Smooth muscle cell (in vitro differentiated cells): ENCODE measurements around the gene WBP11. TPM values are rescaled to one million over a fixed set of nuclear protein-coding genes. Genes with fewer than 3 reads are reported as not detected.

Source experiments
- DNase-seq: peaks from one replicate; lab custom pipeline; 2025; ENCODE audit not compliant: unreplicated experiment; lab: John Stamatoyannopoulos, UW
- H2AFZ ChIP-seq: fragments of 200-600 bp; sonication (generic); 2 replicates; pipeline ENCODE4 v1.6.0; 2016; ENCODE audit warnings: antibody characterized with exemption, low read depth, mild to moderate bottlenecking
- H3F3A ChIP-seq: fragments of 200-600 bp; sonication (generic); 2 replicates; pipeline ENCODE4 v1.6.0; 2017; ENCODE audit warnings: antibody characterized with exemption, low read depth
- H3K27ac ChIP-seq: fragments of 200-600 bp; sonication (generic); 2 replicates; pipeline ENCODE4 v1.5.1; 2016; ENCODE audit warnings: low read depth, mild to moderate bottlenecking
- H3K27me3 ChIP-seq: fragments of 200-600 bp; sonication (generic); 2 replicates; pipeline ENCODE4 v1.6.1; 2016; ENCODE audit warnings: low read depth, mild to moderate bottlenecking
- H3K36me3 ChIP-seq: fragments of 200-600 bp; sonication (generic); 2 replicates; pipeline ENCODE4 v1.5.1; 2016; ENCODE audit warnings: low read depth
- H3K4me1 ChIP-seq: fragments of 200-600 bp; sonication (generic); 2 replicates; pipeline ENCODE4 v1.5.1; 2016; ENCODE audit warnings: low read depth
- H3K4me2 ChIP-seq: fragments of 200-600 bp; sonication (generic); 2 replicates; pipeline ENCODE4 v1.6.0; 2016; ENCODE audit warnings: mild to moderate bottlenecking
- H3K4me3 ChIP-seq: fragments of 200-600 bp; sonication (generic); 2 replicates; pipeline ENCODE4 v1.5.1; 2016; ENCODE audit warnings: mild to moderate bottlenecking
- H3K79me2 ChIP-seq: fragments of 200-600 bp; sonication (generic); 2 replicates; pipeline ENCODE4 v1.6.0; 2016; ENCODE audit warnings: low read depth, mild to moderate bottlenecking
- H3K9ac ChIP-seq: fragments of 200-600 bp; sonication (generic); 2 replicates; pipeline ENCODE4 v1.6.0; 2016; ENCODE audit warnings: low read depth
- H3K9me3 ChIP-seq: fragments of 200-600 bp; sonication (generic); replicated peaks from 2 replicates; pipeline ENCODE4 v1.5.1; 2016; ENCODE audit warnings: low read depth
- H4K20me1 ChIP-seq: fragments of 200-600 bp; sonication (generic); 2 replicates; pipeline ENCODE4 v1.6.0; 2016; ENCODE audit warnings: low read depth
- WGBS: methylation state at CpG from one replicate; pipeline ENCODE4 v1.1.7; 2016; ENCODE audit warnings: low lambda C conversion rate; 5-methylcytosine and 5-hydroxymethylcytosine counted together
- polyA plus RNA-seq: library from polyadenylated mRNA; unstranded; fragments of >200 nt; fragmentation: Nextera tagmentation; extraction: Ambion mirVana; gene quantifications from 2 replicates; pipeline ENCODE4 v1.2.1, GENCODE V29; 2016
- total RNA-seq: library from RNA; depleted of rRNA; stranded (reverse); fragments of >200 nt; gene quantifications from 2 replicates; pipeline ENCODE4 v1.2.3, GENCODE V29; 2014
- TF ChIP-seq, protein P1 (sequence below): fragments of 200-600 bp; sonication (generic); IDR thresholded peaks from 2 replicates; pipeline ENCODE4 v1.5.1; 2017; ENCODE audit warnings: borderline replicate concordance, mild to moderate bottlenecking, antibody characterized with exemption; ENCODE audit not compliant: insufficient read depth, poor library complexity, severe bottlenecking

The WBP11 gene
- total and polyA plus RNA-seq, 2 experiments from 2014 or later = 20.6 to 55.7 TPM

DNA sequence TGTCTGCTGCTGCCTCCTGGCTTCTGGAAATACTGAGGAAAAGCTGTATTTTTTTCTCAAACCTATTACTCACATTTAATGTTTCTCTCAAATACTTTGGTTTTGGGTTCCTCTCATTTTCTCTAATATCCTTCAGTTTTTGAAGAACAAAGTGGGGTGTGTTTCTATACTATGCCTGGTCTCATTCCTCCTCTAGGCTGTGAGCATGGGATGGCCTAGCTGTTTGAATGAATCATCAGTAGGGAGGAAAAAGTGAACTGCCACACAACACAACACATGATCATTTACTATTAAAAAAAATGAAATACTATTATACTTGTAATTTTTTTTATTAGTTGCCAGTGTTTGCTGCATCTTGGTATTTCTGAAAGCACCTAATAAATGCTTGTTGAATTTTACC, 22.0 kb upstream of the WBP11 start:
- H4K20me1 ChIP-seq = no peaks in the 10 kb centered on the region
- peaks cover 19% of the 10 kb centered on the region for H3F3A ChIP-seq
- H3K27me3 ChIP-seq = no peaks in the 10 kb centered on the region
- no peaks in the 10 kb centered on the region for H3K36me3 ChIP-seq
- H3K4me1 ChIP-seq = peaks cover 14% of the 10 kb centered on the region
- peak overlapping the region; percentile 35 for H3K4me2 ChIP-seq
- TF ChIP-seq, protein P1, sequence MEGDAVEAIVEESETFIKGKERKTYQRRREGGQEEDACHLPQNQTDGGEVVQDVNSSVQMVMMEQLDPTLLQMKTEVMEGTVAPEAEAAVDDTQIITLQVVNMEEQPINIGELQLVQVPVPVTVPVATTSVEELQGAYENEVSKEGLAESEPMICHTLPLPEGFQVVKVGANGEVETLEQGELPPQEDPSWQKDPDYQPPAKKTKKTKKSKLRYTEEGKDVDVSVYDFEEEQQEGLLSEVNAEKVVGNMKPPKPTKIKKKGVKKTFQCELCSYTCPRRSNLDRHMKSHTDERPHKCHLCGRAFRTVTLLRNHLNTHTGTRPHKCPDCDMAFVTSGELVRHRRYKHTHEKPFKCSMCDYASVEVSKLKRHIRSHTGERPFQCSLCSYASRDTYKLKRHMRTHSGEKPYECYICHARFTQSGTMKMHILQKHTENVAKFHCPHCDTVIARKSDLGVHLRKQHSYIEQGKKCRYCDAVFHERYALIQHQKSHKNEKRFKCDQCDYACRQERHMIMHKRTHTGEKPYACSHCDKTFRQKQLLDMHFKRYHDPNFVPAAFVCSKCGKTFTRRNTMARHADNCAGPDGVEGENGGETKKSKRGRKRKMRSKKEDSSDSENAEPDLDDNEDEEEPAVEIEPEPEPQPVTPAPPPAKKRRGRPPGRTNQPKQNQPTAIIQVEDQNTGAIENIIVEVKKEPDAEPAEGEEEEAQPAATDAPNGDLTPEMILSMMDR = no peak
- no peak for DNase-seq
- H3K4me3 ChIP-seq = no peak overlapping the region
- peak overlapping the region; percentile 55 for H3K9ac ChIP-seq
- peaks cover 7% of the 10 kb centered on the region for H3K79me2 ChIP-seq
- peak overlapping the region; percentile 81 for H2AFZ ChIP-seq
- no peaks in the 10 kb centered on the region for H3K9me3 ChIP-seq
- H3K27ac ChIP-seq = peak overlapping the region; percentile 92

DNA sequence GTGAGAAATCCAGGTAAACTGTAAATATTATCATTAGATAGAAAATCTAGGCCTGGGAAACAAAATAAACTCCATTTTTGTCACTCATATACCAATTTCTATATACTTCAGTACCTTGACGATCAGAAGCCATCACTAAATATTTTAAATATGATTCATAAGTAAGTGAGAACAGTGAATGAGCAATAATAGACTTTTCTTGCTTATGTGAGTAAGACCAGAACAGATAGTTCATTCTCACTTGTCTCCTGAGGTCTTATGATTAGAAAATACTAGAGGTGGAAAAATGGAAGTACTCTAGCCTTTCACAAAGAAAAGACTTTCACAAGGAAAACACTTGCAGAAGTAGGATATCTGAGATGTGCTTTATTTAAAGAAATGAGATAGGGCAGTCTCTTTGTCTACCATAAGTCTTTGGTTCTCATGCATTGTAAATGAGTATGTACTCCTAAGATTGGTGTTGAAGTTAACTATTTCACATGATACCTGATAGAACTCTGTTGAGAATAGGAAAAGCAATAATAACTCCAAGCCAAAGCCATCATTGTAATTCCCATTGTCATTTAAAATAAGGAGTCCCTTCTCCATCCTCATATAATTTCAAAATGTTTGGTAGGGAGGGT, 20.8 kb upstream of the WBP11 start:
- peak overlapping the region; percentile 92 for H3K27ac ChIP-seq
- WGBS = 48% methylated on average over 1 of the region's 1 CpG
- H3F3A ChIP-seq = peaks cover 19% of the 10 kb centered on the region

DNA sequence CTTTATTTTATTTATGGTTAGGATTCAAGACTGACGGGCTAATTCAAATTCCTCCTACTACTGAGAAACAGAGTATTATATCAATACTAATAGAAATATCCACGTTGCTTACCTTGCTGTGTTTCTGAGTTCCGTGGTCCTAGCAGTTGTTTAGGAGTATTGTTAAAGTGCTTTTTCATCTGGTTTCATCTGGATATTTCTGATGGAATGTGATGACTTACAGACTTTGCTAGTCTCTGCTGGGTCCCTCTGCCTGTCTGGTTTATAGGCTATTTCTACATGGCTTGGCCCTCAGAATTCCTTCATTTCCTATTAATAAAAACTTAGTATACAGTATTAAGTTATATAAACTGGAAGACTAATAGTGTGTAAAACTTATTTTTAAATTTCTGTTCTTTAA, 10.7 kb upstream of the WBP11 start, which contains the start of gene SMCO3:
TSS of gene SMCO3 (minus strand) at position 169 of the 400 bp plus-strand sequence. CDS start 7,502 bp downstream, outside the sequence.
- no peaks in the 10 kb centered on the region for H4K20me1 ChIP-seq
- TF ChIP-seq, protein P1 = no peak

More for the DNA sequence above, 20.8 kb upstream of the WBP11 start:
- peaks cover 7% of the 10 kb centered on the region for H3K79me2 ChIP-seq
- H2AFZ ChIP-seq = no peak overlapping the region
- no peaks in the 10 kb centered on the region for H4K20me1 ChIP-seq
- peak overlapping the region; percentile 30 for H3K9ac ChIP-seq
- no peaks in the 10 kb centered on the region for H3K27me3 ChIP-seq
- TF ChIP-seq, protein P1 = no peak
- H3K4me2 ChIP-seq = no peak overlapping the region
- H3K4me3 ChIP-seq = no peak overlapping the region
- no peak for DNase-seq
- no peaks in the 10 kb centered on the region for H3K36me3 ChIP-seq
- H3K9me3 ChIP-seq = no peaks in the 10 kb centered on the region
- H3K4me1 ChIP-seq = peaks cover 14% of the 10 kb centered on the region

DNA sequence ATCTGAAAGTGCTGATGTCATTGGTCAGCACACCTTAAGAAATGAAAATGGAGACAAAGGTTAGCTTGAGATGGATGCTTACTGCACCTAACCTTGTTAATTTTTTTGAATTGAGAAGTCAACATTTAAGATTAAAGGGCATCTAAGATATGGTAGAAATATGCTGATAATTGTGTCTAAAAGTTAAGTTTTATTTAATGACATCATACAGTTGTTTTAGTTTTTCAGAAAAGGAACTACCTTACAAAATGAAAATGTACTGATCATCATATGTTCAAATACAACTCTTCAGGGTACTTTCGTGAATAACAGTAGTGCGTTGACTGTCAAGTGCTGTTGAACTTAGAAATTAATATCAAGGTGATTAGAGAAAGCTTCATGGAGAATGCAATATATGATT, 8.2 kb upstream of the WBP11 start:
- Histone ChIP-seq H3K27me3 (no peaks in the 10 kb centered on the region), H3K4me1 (no peaks in the 10 kb centered on the region), H4K20me1 (no peaks in the 10 kb centered on the region), H3K79me2 (peaks cover 2% of the 10 kb centered on the region), H3K9me3 (no peaks in the 10 kb centered on the region), H3K27ac (no peak overlapping the region), H3K9ac (no peak overlapping the region), H3K4me2 (no peak overlapping the region), H3F3A (no peaks in the 10 kb centered on the region), H3K36me3 (no peaks in the 10 kb centered on the region), H3K4me3 (no peak overlapping the region), H2AFZ (no peak overlapping the region)
- WGBS = 99% methylated on average over 2 of the region's 2 CpGs
- TF ChIP-seq, protein P1 = no peak
- DNase-seq = no peak

More for the DNA sequence above, 10.7 kb upstream of the WBP11 start, which contains the start of gene SMCO3:
- H2AFZ ChIP-seq = peak within 1 kb of the TSS; percentile 62
- no peaks in the 10 kb centered on the region for H3F3A ChIP-seq
- no peak within 1 kb of the TSS for H3K9ac ChIP-seq
- H3K4me3 ChIP-seq = peak within 1 kb of the TSS; percentile 23
- H3K36me3 ChIP-seq = no peaks in the 10 kb centered on the region
- DNase-seq = no peak
- no peaks in the 10 kb centered on the region for H3K4me1 ChIP-seq
- no peaks in the 10 kb centered on the region for H3K9me3 ChIP-seq
- peaks cover 2% of the 10 kb centered on the region for H3K79me2 ChIP-seq
- H3K4me2 ChIP-seq = peak within 1 kb of the TSS; percentile 53
- H3K27ac ChIP-seq = no peak within 1 kb of the TSS
- H3K27me3 ChIP-seq = no peaks in the 10 kb centered on the region
- 79% methylated on average over 3 of the region's 3 CpGs for WGBS
